ENCODE data around the gene MTF2.

The MTF2 gene

DNA sequence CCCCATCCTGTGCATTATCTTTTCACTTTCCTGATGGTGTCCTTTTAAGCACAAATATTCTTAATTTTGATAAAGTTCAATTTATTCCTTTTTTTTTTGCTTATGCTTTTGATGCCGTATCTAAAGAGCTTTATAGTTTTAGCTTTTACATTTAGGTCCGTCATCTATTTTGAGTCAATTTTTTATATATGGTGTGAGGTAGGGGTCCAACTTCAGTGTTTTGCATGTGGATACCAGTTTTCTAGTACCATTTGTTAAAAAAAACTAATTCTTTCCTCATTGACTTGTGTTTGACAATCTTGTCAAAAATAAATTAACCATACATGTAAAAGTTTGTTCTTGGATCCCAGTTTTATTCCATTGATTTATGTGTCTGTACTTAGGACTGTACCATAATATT, 4.9 kb downstream of the MTF2 start:
- no peak for DNase-seq (ENCODE audit: low spot score)

- no peak for DNase-seq (ENCODE audit: low spot score)
Observed at GRCh38 chr1:93087532-93087931, 8.4 kb downstream of the MTF2 start.

- no peak for DNase-seq (ENCODE audit: low spot score)
Observed at GRCh38 chr1:93093332-93094006, 14.4 kb downstream of the MTF2 start.

- DNase-seq (ENCODE audit: low spot score), result no peak
Observed at GRCh38 chr1:93095804-93096585, 16.9 kb downstream of the MTF2 start.

DNA sequence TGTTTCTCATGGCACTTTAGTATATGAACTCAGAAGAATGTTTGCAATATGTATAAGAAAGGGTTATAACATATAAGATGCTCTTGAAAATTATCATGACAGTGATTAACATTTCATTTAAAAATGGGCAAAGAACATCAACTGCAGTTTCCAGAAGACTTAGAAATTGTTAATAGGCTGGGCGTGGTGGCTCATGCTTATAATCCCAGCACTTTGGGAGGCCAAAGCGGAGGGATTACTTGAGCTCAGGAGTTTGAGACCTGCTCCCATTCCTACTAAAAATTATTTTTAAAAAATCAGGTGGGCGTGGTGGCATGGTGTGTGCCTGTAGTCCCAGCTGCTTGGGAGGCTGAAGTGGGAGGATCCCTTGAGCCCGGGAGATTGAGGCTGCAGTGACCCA, 23.1 kb downstream of the MTF2 start:
- no peak for DNase-seq (ENCODE audit: low spot score)

DNA sequence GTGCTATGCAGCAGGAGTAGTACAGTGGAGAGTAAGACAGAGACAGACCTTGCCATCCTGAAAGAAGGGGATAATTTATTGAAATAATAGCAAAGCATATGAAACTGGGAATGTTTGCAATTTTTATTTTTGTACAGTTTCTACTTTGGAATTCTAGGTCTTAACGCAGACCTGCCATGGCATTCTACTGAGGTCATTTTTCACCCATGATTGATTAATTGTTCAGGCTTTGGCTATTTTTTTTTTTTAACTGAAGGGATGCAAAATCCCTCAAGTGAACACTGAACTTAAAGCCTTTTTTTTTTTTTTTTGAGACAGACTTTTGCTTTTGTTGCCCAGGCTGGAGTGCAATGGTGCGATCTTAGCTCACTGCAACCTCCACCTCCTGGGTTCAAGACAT, 27.1 kb downstream of the MTF2 start:
- no peak for DNase-seq (ENCODE audit: low spot score)

DNA sequence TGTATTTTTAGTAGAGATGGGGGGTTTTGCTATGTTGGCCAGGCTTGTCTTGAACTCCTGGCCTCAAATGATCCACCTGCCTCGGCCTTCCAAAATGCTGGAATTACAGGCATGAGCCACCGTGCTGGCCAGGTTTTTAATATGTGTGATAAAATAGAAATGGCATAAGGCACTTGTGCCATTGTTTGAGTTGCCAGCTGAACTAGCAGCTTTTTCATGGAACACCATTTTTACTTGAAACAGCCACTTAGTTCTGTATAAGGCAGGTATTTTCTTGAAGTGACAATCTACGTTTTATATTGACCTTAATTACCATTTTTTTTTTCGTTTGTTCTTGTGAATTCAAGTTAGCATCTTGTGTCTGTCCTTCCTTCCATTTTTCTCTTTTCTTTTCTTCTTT, 28.3 kb downstream of the MTF2 start:
- no peak for DNase-seq (ENCODE audit: low spot score)

DNA sequence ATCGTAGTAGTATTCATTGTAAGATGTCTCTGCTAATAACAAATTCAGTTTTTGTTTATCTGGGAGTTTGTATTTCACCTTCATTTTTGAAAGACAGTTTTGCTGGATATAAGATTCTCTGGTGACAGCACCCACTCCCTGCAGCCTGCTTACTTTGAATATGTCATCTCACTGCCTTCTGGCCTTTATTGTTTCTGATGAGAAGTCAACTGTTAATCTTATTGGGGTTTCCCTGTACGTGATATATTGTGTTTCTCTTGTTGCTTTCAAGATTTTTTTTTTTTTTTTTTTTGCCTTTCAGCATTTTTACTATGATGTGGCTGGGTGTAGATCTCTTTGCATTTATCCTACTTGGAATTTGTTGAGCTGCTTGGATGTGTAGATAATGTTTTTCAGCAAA, 29.3 kb downstream of the MTF2 start:
- DNase-seq (ENCODE audit: low spot score), result no peak

GRCh38 chr1:93109578-93109977, 30.5 kb downstream of the MTF2 start:
- DNase-seq (ENCODE audit: low spot score), result no peak

GRCh38 chr1:93111065-93111464, 32.0 kb downstream of the MTF2 start:
- no peak for DNase-seq (ENCODE audit: low spot score)

DNA sequence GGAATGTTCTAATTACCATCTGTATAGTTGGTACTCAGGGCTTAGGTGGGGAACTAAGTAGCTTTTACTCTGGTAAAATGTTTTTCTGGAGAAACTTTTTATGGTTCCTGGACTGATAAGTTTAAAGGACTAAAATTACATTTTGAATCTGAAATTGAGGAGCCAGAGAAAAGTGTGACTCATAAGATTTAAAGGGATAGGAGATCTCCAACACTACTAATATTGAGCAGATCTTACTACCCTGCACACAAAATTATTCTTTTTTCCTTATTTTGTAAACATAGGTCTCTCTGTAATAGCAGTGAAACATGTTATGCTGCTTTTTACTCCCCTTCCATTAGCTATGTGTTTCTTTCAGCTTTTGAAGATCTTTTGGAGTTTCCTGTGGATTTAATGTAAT, 32.5 kb downstream of the MTF2 start:
- no peak for DNase-seq (ENCODE audit: low spot score)

- DNase-seq (ENCODE audit: low spot score), result no peak
Observed at GRCh38 chr1:93113127-93113526, 34.0 kb downstream of the MTF2 start.

DNA sequence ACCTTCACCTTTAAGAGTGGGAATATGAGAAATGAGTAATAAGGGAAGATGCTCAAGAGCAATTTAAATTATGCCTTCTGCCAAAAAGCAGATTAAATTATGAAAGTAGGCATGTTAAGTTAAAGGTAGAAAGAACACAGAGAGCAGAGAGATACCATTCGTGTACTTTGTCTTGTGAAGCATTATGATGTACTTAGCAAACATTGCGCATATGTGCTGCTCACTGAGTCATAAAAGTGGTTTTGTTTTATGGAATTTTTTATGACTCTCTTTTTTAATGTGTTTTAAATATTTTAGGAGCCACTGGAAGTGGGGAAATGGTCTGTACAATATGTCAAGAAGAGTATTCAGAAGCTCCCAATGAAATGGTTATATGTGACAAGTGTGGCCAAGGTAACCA, 35.3 kb downstream of the MTF2 start:
- DNase-seq (ENCODE audit: low spot score), result no peak

- DNase-seq (ENCODE audit: low spot score), result no peak
Observed at GRCh38 chr1:93120614-93121013, 41.5 kb downstream of the MTF2 start.

DNA sequence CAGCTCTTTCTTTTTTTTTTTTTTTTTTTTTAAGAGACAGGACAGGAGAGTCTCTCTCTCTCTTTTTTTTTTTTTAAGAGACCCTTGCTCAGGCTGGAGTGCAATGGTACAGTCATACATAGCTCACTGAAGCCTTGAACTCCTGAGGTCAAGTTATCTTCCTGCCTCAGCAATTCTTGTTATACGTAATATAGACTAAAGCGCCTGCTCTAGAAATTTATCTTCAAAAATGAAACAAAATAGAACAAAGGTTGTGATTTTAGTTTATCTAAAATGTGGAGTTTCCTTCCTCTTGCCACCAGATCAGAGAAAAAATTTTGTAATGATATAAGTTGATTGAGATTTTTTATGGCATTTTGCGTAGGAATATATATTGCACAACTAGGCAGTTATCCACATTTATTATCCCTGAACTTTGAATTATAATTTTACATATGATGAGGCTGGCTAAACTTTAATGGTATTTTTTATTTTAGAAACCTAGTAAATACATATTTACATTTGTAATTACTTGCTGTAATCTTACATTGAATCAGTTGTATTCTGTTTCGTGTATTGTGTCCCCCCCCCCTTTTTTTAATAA, 44.2 kb downstream of the MTF2 start:
- peak; percentile 8 for DNase-seq (ENCODE audit: low spot score)

DNA sequence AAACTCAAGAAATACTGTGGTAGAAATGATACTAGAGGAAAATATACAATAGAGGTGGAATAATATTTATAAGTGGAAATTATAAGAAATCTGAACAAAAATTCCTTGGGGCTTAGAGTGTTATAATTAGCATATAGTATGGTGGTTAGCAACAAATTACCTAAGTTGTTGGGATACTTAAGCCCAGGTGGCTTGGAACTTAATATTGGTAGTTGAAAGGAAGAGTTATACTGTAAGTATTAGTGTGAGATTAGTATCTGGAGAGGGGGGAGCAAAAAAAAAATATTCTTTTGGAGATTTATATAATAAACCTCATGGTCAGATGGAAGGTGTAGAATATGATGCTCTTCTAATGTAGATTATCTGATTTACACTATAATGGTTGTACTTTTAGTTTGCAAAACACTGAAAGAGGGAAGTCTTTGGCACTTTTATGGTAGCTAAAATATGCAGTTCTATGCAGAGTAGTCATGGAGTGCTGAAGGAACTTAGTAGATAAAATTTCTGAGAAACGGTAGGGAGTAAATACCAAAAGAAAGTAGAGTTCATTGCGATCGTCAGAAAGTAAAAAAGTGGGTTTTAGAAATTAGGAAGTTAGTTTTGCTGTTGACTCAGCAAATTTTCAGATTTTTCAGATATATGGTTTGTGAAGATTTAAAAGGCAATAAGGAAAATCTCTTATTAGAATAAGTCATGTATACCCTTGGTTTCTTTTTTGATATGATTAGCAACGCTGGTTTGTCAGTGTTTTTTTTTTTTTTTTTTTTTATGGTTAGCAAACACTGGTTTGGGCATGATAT, 45.7 kb downstream of the MTF2 start:
- DNase-seq (ENCODE audit: low spot score), result no peak

DNA sequence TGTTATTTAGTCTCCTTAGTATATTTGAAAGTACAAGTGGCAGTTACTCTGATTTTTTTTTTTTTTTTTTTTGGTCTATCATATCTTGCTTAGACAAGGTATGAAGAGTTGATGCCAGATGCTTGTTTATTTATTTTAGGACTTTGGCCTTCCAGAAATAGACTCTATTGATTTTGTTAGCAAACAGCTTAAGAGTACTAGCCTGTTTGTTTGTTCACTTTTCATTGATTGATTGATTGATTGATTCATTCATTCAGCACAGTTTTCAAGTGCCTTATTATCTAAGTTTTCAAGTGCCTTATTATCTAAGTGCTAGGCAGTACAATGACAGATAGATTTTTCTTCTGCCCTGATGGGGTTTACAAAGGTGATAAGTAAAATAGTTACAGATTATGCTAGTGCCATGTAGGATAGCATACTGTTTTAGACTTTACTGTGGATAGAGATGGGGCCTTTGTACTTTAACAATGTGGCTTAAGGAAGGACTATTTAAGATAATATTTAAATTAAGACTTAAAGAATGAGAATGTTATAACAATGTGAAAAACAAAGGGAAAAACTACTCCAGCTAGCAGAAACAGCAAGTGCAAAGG, 50.5 kb downstream of the MTF2 start:
- DNase-seq (ENCODE audit: low spot score), result no peak

DNA sequence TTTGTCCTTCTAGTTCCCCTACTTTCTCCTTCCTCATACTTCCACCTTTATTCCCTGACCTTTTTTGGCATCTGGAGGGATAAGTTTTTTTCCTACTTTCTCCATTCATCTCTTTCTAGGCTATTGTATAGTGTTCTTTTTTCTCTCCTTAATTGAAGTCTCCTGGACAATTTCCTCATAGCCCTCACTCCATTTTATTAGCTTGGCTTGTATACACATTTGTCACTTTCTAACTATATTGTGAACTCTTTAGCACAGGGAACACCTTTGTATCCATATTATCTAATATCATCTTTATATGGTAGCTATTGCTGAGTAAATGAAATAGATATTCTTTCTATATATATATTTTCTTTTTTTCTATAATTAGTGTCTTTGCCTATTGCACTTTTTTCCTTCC, 53.6 kb downstream of the MTF2 start:
- DNase-seq (ENCODE audit: low spot score), result no peak

GRCh38 chr1:93136445-93136844, 57.4 kb downstream of the MTF2 start:
- DNase-seq (ENCODE audit: low spot score), result no peak

DNA sequence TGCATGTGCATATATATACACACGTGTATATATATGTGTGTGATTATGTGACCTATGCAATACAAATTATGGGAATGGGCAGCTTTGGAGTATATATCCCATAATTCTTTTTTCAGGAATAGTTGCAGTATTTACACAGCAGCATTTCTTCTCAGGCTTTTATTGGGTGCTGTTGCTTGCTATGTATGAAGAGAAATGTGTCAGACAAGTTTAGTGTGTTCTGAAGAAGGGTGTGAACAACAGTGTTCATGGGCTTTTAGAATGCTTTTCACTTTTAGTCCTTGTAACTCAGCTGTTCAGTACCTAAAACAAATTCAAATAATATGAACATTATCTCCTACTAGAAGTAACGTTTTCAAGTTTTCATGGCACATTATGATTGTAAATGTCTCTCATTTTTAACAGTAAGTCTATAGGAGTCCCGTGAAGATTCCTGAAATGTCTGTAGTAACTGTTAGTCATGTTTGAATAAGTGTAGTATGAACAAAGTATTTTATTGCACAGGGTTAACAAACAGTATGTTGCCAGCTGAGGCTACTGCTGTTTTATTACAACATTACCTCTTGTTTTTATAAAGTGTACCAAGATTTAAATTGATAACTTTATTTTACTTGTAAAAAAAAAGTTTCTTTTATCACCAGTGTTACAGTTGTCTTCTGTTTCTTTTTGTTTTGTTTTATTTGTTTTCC, 58.7 kb downstream of the MTF2 start:
- DNase-seq (ENCODE audit: low spot score), result no peak

DNA sequence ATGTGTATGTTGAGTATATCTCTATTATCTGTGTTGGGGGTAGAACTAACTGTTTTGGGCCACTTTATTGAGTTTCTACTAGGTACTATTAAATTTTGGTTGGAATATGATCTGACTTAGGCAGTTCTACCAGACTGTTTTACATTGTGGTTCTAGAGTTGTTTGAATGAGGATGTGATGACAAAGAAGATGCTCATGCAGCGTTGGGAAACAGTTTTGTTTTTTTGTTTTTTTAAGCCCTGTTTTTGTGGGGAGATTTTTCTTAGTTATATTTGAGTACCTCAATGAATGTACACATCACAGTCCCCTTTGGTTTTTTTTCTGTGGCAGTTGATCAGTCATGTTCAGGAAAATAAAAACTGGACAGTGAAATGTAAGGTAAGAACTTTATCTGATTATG, 61.0 kb downstream of the MTF2 start:
- no peak for DNase-seq (ENCODE audit: low spot score)

DNA sequence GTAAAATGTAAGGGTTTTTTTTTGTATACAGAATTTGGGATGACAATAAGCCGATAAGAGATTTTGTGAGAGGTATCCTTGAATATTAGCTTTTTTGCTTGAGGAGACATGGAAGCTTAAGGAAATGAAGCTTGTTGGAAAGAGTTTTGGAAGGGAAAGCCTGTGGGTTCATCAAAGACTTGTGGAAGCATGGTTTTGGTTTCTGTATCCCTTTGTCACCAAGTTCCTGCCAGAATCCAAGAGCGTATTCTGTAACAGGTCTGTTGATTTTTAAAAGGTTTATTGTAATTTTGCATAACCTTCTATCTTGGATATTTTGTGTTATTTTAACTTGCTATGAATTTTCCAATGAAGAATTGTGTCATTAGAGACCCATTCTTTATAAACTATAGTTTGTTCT, 63.1 kb downstream of the MTF2 start:
- no peak for DNase-seq (ENCODE audit: low spot score)

Measured in activated CD4-positive, alpha-beta T cell treated with anti-CD3 and anti-CD28 coated beads, Interleukin-2, Interleukin-4, amounts not matched to agents 100 ng/mL and 50 ng/mL, durations not matched to agents 16 hours and 8 hours (primary cell).